GM23248 (cell line): Measurements from ENCODE around the gene TGM2.

Experiments used
- EZH2 ChIP-seq: fragments of 200-600 bp; sonication (generic); IDR thresholded peaks from 2 replicates; pipeline ENCODE4 v1.6.1; 2018; ENCODE audit warnings: antibody characterized with exemption, mild to moderate bottlenecking; ENCODE audit not compliant: insufficient read depth, poor library complexity, severe bottlenecking
- EZH2phosphoT487 ChIP-seq: fragments of 200-600 bp; sonication (generic); IDR thresholded peaks from 2 replicates; pipeline ENCODE4 v1.6.1; 2018; ENCODE audit warnings: antibody characterized with exemption, moderate library complexity, mild to moderate bottlenecking, low read depth; ENCODE audit not compliant: insufficient read depth

DNA sequence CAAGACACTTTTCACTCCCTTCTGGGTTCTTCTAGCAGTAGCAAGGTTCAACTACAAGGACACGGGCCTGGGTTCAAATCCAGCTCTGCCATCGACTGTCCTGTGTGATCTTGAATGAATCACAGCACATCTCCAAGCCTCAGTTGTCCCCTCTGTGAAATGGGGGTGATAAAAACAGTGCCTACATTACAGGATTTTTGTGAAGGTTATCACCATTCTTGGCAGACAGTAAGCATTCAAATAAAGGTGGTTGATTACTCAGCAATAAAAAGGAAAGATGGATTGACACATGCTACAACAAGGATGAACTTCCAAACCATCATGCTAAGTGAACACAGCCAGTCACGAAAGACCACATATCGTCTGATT, 6.6 kb upstream of the TGM2 start:
- TF ChIP-seq EZH2phosphoT487 (no peak), EZH2 (no peak)
